ENCODE results near the gene COPG1.
"Not testable (repeated sequence)": the region's sequence is repeated elsewhere in the genome, so short reads cannot be mapped to it uniquely, and the experiment has no call there.

COPG1 gene

GRCh38 chr3:129240436-129240835 lies 9.0 kb upstream of the COPG1 start:
- DNase-seq = no peak

- no peak for DNase-seq
These were observed 4.3 kb upstream of the COPG1 start for GRCh38 chr3:129245141-129245540.

- peak; percentile 85 for DNase-seq
These were observed 3.6 kb upstream of the COPG1 start for GRCh38 chr3:129245641-129246306.

GRCh38 chr3:129246636-129247035 lies 2.8 kb upstream of the COPG1 start:
- no peak for DNase-seq

- no peak for DNase-seq
These were observed 973 bp upstream of the COPG1 start for GRCh38 chr3:129248286-129248979.

- DNase-seq = no peak
These were observed 3.3 kb downstream of the COPG1 start for GRCh38 chr3:129252748-129253147.

- DNase-seq = no peak
These were observed 5.3 kb downstream of the COPG1 start for GRCh38 chr3:129254536-129255230.

- DNase-seq = no peak
These were observed 6.9 kb downstream of the COPG1 start for GRCh38 chr3:129256270-129256669.

- no peak for DNase-seq
These were observed 8.2 kb downstream of the COPG1 start for GRCh38 chr3:129257609-129258008.

- DNase-seq = no peak
These were observed 10.4 kb downstream of the COPG1 start for GRCh38 chr3:129259612-129260477.

GRCh38 chr3:129260606-129261005 lies 11.2 kb downstream of the COPG1 start:
- no peak for DNase-seq

GRCh38 chr3:129261894-129262293 lies 12.5 kb downstream of the COPG1 start:
- DNase-seq = no peak

- no peak for DNase-seq
These were observed 13.9 kb downstream of the COPG1 start for GRCh38 chr3:129263161-129263910.

GRCh38 chr3:129264994-129265393 lies 15.6 kb downstream of the COPG1 start:
- not testable (repeated sequence) for DNase-seq

- DNase-seq = no peak
These were observed 17.2 kb downstream of the COPG1 start for GRCh38 chr3:129266651-129267050.

- DNase-seq = no peak
These were observed 19.0 kb downstream of the COPG1 start for GRCh38 chr3:129268396-129268795.

GRCh38 chr3:129271674-129272073 lies 22.3 kb downstream of the COPG1 start:
- no peak for DNase-seq

GRCh38 chr3:129276385-129276784 lies 27.0 kb downstream of the COPG1 start:
- DNase-seq = peak; percentile 27

- DNase-seq = no peak
These were observed 28.4 kb downstream of the COPG1 start for GRCh38 chr3:129277829-129278271.

- peak; percentile 82 for DNase-seq
These were observed 29.1 kb downstream of the COPG1 start, which contains the start of gene HMCES for GRCh38 chr3:129278439-129278965. HMCES (plus strand) TSS chr3:129278870; CDS start chr3:129279733, 863 bp downstream.

GRCh38 chr3:129278966-129279906 lies 29.8 kb downstream of the COPG1 start:
- no peak for DNase-seq
